Peyer's patch (tissue), 4 donors: Measurements from ENCODE around the gene RHOG.

Experiments
- CTCF ChIP-seq, 6 experiments: fragments of 450-650 bp in 4 of 6; fragments of 200-600 bp in 2 of 6; sonication (generic) in 1 of 6; IDR thresholded peaks; one replicate each; pipeline ENCODE4 v1.5.1; 2017 to 2019; ENCODE audit warnings: antibody characterized with exemption in 6 of 6, mild to moderate bottlenecking in 3 of 6, moderate library complexity in 1 of 6
- POLR2A ChIP-seq, 2 donors: fragments of 450-650 bp; IDR thresholded peaks; one replicate each; pipeline ENCODE4 v1.5.1; 2017; ENCODE audit warnings: antibody characterized with exemption in 2 of 2, mild to moderate bottlenecking in 2 of 2, moderate library complexity in 2 of 2

- TF ChIP-seq CTCF (IDR thresholded peaks at IDR 0.05) (no peak), POLR2A (IDR thresholded peaks at IDR 0.05) (no peak)
These were observed 24.1 kb downstream of the RHOG start for GRCh38 chr11:3816673-3817072.
